COLO668 (cell line): ENCODE data around the gene FMN2.
"Not testable (repeated sequence)": the region's sequence is repeated elsewhere in the genome, so short reads cannot be mapped to it uniquely, and the experiment has no call there.

Source experiments
- DNase-seq: peaks from one replicate; lab custom pipeline; 2025; ENCODE audit not compliant: unreplicated experiment; lab: John Stamatoyannopoulos, UW

FMN2 gene

GRCh38 chr1:240304466-240304865, 212.8 kb downstream of the FMN2 start:
- no peak for DNase-seq

GRCh38 chr1:240306673-240307072, 215.0 kb downstream of the FMN2 start:
- no peak for DNase-seq

- no peak for DNase-seq
Observed at GRCh38 chr1:240308096-240308495, 216.4 kb downstream of the FMN2 start.

GRCh38 chr1:240309769-240310168, 218.1 kb downstream of the FMN2 start:
- DNase-seq = no peak

GRCh38 chr1:240310226-240310925, 218.7 kb downstream of the FMN2 start:
- DNase-seq = no peak

- no peak for DNase-seq
Observed at GRCh38 chr1:240312872-240313271, 221.2 kb downstream of the FMN2 start.

- DNase-seq = no peak
Observed at GRCh38 chr1:240314845-240315801, 223.4 kb downstream of the FMN2 start.

- no peak for DNase-seq
Observed at GRCh38 chr1:240319998-240320397, 228.3 kb downstream of the FMN2 start.

GRCh38 chr1:240320659-240321058, 229.0 kb downstream of the FMN2 start:
- DNase-seq = no peak

- no peak for DNase-seq
Observed at GRCh38 chr1:240322943-240323342, 231.3 kb downstream of the FMN2 start.

GRCh38 chr1:240328382-240328781, 236.7 kb downstream of the FMN2 start:
- DNase-seq = not testable (repeated sequence)

GRCh38 chr1:240329443-240329842, 237.8 kb downstream of the FMN2 start:
- no peak for DNase-seq

- DNase-seq = no peak
Observed at GRCh38 chr1:240332672-240333071, 241.0 kb downstream of the FMN2 start.

- DNase-seq = no peak
Observed at GRCh38 chr1:240337781-240338180, 246.1 kb downstream of the FMN2 start.

GRCh38 chr1:240338837-240339236, 247.2 kb downstream of the FMN2 start:
- DNase-seq = no peak

GRCh38 chr1:240341365-240342250, 249.9 kb downstream of the FMN2 start:
- no peak for DNase-seq

- no peak for DNase-seq
Observed at GRCh38 chr1:240342251-240342625, 250.6 kb downstream of the FMN2 start.

GRCh38 chr1:240343045-240343444, 251.4 kb downstream of the FMN2 start:
- DNase-seq = no peak

GRCh38 chr1:240343966-240344365, 252.3 kb downstream of the FMN2 start:
- no peak for DNase-seq

- DNase-seq = no peak
Observed at GRCh38 chr1:240344918-240345317, 253.2 kb downstream of the FMN2 start.

- DNase-seq = no peak
Observed at GRCh38 chr1:240349695-240350094, 258.0 kb downstream of the FMN2 start.
